ENCODE results near the gene PPFIBP2. TPM values are rescaled to one million over a fixed set of nuclear protein-coding genes. Genes with fewer than 3 reads are reported as not detected.

Gene PPFIBP2
- total RNA-seq, 1 experiment from 2014 or later, result 3.9 TPM

- Histone ChIP-seq H3K27me3 (no peaks in the 10 kb centered on the region), H3K4me1 (no peaks in the 10 kb centered on the region), H3K27ac (no peak overlapping the region), H3K36me3 (no peaks in the 10 kb centered on the region), H3K4me3 (no peak overlapping the region), H3K9me3 (replicated peaks) (no peaks in the 10 kb centered on the region)
- no peak for DNase-seq
Observed at GRCh38 chr11:7527029-7527428, 13.2 kb downstream of the PPFIBP2 start.

GRCh38 chr11:7528514-7529049 is 14.8 kb downstream of the PPFIBP2 start:
- DNase-seq, result no peak
- Histone ChIP-seq H3K4me1 (no peaks in the 10 kb centered on the region), H3K9me3 (replicated peaks) (no peaks in the 10 kb centered on the region), H3K36me3 (no peaks in the 10 kb centered on the region), H3K27me3 (no peaks in the 10 kb centered on the region), H3K27ac (no peak overlapping the region), H3K4me3 (no peak overlapping the region)

- no peak overlapping the region for H3K27ac ChIP-seq
- DNase-seq, result no peak
- no peak overlapping the region for H3K4me3 ChIP-seq
- H3K9me3 ChIP-seq (replicated peaks), result no peaks in the 10 kb centered on the region
- no peaks in the 10 kb centered on the region for H3K4me1 ChIP-seq
- H3K27me3 ChIP-seq, result no peaks in the 10 kb centered on the region
- no peaks in the 10 kb centered on the region for H3K36me3 ChIP-seq
Observed at GRCh38 chr11:7530013-7530640, 16.3 kb downstream of the PPFIBP2 start.

GRCh38 chr11:7531011-7531410 is 17.2 kb downstream of the PPFIBP2 start:
- Histone ChIP-seq H3K27ac (no peak overlapping the region), H3K36me3 (no peaks in the 10 kb centered on the region), H3K4me3 (no peak overlapping the region), H3K4me1 (no peaks in the 10 kb centered on the region), H3K9me3 (replicated peaks) (no peaks in the 10 kb centered on the region), H3K27me3 (no peaks in the 10 kb centered on the region)
- DNase-seq, result no peak

- Histone ChIP-seq H3K36me3 (no peaks in the 10 kb centered on the region), H3K4me1 (no peaks in the 10 kb centered on the region), H3K9me3 (replicated peaks) (no peaks in the 10 kb centered on the region), H3K27ac (no peak overlapping the region), H3K27me3 (no peaks in the 10 kb centered on the region), H3K4me3 (no peak overlapping the region)
- no peak for DNase-seq
Observed at GRCh38 chr11:7532405-7533145, 18.8 kb downstream of the PPFIBP2 start.

- no peak for DNase-seq
- Histone ChIP-seq H3K27ac (no peak overlapping the region), H3K4me3 (no peak overlapping the region), H3K36me3 (no peaks in the 10 kb centered on the region), H3K9me3 (replicated peaks) (no peaks in the 10 kb centered on the region), H3K4me1 (no peaks in the 10 kb centered on the region), H3K27me3 (no peaks in the 10 kb centered on the region)
Observed at GRCh38 chr11:7533199-7534041, 19.6 kb downstream of the PPFIBP2 start.

- no peaks in the 10 kb centered on the region for H3K27me3 ChIP-seq
Observed at GRCh38 chr11:7534042-7534378, 20.2 kb downstream of the PPFIBP2 start.

GRCh38 chr11:7536100-7536499 is 22.3 kb downstream of the PPFIBP2 start:
- Histone ChIP-seq H3K4me1 (no peaks in the 10 kb centered on the region), H3K27ac (no peak overlapping the region), H3K36me3 (no peaks in the 10 kb centered on the region), H3K9me3 (replicated peaks) (no peaks in the 10 kb centered on the region), H3K27me3 (no peaks in the 10 kb centered on the region), H3K4me3 (no peak overlapping the region)
- DNase-seq, result no peak

More at GRCh38 chr11:7534042-7534378, 20.2 kb downstream of the PPFIBP2 start:
- no peaks in the 10 kb centered on the region for H3K4me1 ChIP-seq
- no peaks in the 10 kb centered on the region for H3K36me3 ChIP-seq
- H3K4me3 ChIP-seq, result no peak overlapping the region
- H3K27ac ChIP-seq, result no peak overlapping the region
- no peaks in the 10 kb centered on the region for H3K9me3 ChIP-seq (replicated peaks)
- no peak for DNase-seq

GRCh38 chr11:7537265-7537664 is 23.5 kb downstream of the PPFIBP2 start:
- Histone ChIP-seq H3K4me3 (no peak overlapping the region), H3K27me3 (no peaks in the 10 kb centered on the region), H3K9me3 (replicated peaks) (no peaks in the 10 kb centered on the region), H3K27ac (no peak overlapping the region), H3K4me1 (peaks cover 8% of the 10 kb centered on the region), H3K36me3 (no peaks in the 10 kb centered on the region)
- DNase-seq, result no peak

GRCh38 chr11:7538031-7538430 is 24.2 kb downstream of the PPFIBP2 start:
- Histone ChIP-seq H3K9me3 (replicated peaks) (no peaks in the 10 kb centered on the region), H3K4me3 (no peak overlapping the region), H3K27me3 (no peaks in the 10 kb centered on the region), H3K36me3 (no peaks in the 10 kb centered on the region), H3K4me1 (peaks cover 10% of the 10 kb centered on the region), H3K27ac (no peak overlapping the region)
- no peak for DNase-seq

- Histone ChIP-seq H3K27ac (no peak overlapping the region), H3K4me1 (peaks cover 10% of the 10 kb centered on the region), H3K9me3 (replicated peaks) (no peaks in the 10 kb centered on the region), H3K27me3 (no peaks in the 10 kb centered on the region), H3K36me3 (no peaks in the 10 kb centered on the region), H3K4me3 (no peak overlapping the region)
- no peak for DNase-seq
Observed at GRCh38 chr11:7538466-7539454, 25.0 kb downstream of the PPFIBP2 start.

- H3K27me3 ChIP-seq, result no peaks in the 10 kb centered on the region
Observed at GRCh38 chr11:7540830-7541555, 27.2 kb downstream of the PPFIBP2 start.

GRCh38 chr11:7543302-7543701 is 29.5 kb downstream of the PPFIBP2 start:
- peaks cover 10% of the 10 kb centered on the region; the same call in 1 of the 2 replicates for H3K27me3 ChIP-seq
- no peaks in the 10 kb centered on the region for H3K9me3 ChIP-seq (replicated peaks)
- peaks cover 10% of the 10 kb centered on the region for H3K4me1 ChIP-seq
- H3K36me3 ChIP-seq, result no peaks in the 10 kb centered on the region
- H3K4me3 ChIP-seq, result no peak overlapping the region
- DNase-seq, result peak in 1 of 2 experiments; percentile 31
- H3K27ac ChIP-seq, result no peak overlapping the region

More at GRCh38 chr11:7540830-7541555, 27.2 kb downstream of the PPFIBP2 start:
- Histone ChIP-seq H3K36me3 (no peaks in the 10 kb centered on the region), H3K4me3 (no peak overlapping the region), H3K4me1 (peaks cover 10% of the 10 kb centered on the region), H3K9me3 (replicated peaks) (no peaks in the 10 kb centered on the region), H3K27ac (no peak overlapping the region)
- no peak for DNase-seq

Data from SJCRH30 (cell line).